Amniotic stem cell (primary cell): ENCODE results near the gene GJC2.

ENCODE experiments used
- DNase-seq: peaks from one replicate; lab custom pipeline; 2025; lab: John Stamatoyannopoulos, UW

Gene GJC2

DNA sequence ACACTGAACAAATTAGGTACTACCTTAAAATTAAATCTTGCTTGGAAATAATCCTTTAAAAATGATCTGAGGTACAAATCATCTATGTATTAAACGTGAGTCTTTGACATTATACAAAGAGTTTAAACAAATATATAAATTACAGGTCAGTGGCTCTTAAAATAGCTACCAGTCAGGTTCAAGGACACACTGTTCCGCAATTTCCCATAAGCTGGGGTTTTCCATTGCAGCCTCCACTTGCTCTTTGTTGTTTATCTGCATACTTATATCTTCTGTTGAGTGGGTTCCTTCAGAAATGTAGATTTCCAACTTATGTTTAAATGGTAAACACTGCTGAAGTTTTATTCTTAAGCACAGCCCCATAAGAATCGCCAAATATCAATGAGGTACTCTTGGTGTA, 34.9 kb upstream of the GJC2 start:
- no peak for DNase-seq

- DNase-seq: no peak
These were observed 32.4 kb upstream of the GJC2 start for GRCh38 chr1:228117335-228117734.

DNA sequence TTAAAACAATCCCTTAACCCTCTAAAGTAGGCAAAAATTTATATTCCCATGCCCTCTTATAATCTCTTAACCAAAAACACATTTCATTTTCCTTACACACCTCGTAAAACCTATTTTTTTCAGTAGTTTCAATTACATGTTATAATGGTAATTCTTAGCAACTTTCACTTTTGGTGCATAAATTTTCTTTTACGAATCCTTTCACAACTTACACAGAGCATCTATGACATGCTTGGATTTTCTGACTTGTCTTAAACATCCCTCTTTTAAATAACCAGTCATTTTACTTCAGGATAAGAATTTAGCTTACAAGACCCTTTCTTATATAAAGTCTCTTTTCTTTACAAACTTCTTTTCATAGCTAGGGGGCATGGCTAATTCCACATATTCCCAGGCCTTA, 31.7 kb upstream of the GJC2 start:
- DNase-seq: no peak

DNA sequence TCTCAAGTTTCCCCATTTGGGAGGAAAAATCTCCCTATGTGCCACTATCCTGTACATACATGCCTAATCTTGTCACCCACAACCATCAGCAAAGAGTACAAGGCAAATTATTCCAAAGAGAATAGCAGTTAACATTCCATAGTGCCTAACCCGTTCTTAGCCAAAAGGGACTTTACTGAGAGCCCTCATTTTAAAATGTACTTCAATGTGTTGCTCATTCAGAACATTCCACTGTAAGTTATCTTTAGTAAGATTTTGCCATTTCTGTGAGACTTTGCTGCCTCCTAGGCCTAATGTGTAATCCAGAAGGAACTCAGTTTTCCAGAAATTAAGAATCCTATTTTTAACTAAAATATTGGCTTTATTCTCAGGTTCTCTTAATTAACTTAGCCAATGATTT, 29.4 kb upstream of the GJC2 start:
- DNase-seq: no peak

GRCh38 chr1:228120857-228121489, 28.8 kb upstream of the GJC2 start:
- no peak for DNase-seq

DNA sequence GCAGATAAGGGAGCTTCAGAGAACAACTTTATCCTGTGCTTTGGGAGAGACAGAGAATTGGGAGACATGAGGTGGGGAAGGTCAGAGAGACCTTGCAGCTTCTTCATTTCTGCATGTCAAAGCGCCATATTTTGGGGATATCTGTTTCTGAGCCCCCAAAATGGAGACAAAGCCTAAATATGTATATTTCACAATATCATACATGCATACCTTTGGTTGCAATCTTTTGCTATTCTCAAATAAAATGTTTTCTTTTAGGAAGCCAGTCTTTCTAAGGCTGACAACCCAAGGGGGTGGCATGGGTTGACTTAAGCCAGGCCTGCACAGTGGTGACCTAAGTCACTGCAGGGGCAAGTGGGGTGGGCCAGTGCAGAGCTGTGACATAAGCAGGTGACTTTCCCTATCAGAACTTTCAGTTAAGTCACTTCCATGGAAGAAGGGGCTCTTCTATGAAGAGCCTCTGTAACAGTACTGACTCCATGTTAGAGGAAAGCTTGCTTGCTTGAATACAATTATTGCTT, 26.7 kb upstream of the GJC2 start:
- no peak for DNase-seq

DNA sequence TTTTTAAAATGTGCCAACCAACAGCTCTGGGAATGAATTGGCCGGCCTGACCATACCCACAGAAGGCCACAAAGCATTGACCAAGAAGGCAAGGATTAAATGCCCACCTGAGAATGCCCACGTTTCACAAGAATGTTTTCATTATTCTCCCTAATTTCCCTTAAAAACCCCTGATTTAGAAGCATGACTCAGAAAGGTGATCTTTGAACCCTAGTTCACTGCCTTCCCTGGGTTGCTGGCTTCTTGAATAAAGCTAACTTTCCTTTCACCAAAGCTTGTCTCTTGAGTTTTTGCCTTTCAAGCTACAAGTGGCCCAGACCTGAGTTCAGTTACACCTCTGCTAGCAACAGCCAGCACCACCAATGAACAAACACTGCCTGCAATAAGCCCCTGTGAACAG, 26.2 kb upstream of the GJC2 start:
- no peak for DNase-seq

GRCh38 chr1:228125185-228125584, 24.5 kb upstream of the GJC2 start:
- DNase-seq: no peak

DNA sequence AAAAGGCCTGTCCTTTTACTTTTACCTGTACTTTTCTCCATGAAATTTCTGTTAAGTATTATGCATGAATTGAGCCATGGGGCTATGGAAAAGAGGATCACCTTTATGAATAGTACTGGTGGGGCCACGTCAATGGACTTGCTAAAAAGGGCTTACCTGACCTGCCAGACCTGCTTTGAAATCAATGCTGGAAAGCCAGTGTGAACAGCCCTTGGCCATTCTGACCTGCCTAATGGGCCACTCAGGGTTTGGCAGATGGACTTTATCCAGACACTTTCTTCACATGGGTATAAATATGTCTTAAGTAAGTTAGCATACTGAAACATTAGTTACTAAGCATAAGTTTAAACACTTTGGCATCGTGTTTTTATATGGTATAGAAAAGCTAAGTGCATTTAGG, 18.0 kb upstream of the GJC2 start:
- DNase-seq: no peak

GRCh38 chr1:228134591-228134990, 15.1 kb upstream of the GJC2 start:
- DNase-seq: no peak

DNA sequence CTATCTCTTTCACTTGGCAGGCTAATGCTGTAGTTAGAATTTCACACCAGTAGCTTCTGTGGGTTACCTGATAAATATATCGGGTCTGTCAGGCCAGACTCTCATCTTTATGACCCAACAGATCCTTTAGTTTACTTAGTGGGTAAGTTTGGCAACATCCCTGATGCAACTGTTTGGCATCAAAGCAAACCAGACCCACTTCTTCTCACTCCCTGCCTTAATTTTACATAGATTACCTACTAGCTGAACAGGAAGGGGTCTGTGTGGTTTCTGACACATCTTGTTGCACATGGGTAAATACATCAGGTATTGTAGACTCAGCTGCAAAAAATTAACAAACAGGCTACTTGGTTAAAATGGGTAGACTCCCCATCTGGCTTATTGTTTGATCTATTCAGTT, 12.8 kb upstream of the GJC2 start:
- DNase-seq: no peak

GRCh38 chr1:228139406-228139930, 10.3 kb upstream of the GJC2 start:
- DNase-seq: no peak

- peak; percentile 98 for DNase-seq
These were observed 9.6 kb upstream of the GJC2 start, which contains the start of gene GUK1 for GRCh38 chr1:228139931-228140723. Gene GUK1 (plus strand): TSS chr1:228140279. CDS start chr1:228140303, 24 bp downstream.

DNA sequence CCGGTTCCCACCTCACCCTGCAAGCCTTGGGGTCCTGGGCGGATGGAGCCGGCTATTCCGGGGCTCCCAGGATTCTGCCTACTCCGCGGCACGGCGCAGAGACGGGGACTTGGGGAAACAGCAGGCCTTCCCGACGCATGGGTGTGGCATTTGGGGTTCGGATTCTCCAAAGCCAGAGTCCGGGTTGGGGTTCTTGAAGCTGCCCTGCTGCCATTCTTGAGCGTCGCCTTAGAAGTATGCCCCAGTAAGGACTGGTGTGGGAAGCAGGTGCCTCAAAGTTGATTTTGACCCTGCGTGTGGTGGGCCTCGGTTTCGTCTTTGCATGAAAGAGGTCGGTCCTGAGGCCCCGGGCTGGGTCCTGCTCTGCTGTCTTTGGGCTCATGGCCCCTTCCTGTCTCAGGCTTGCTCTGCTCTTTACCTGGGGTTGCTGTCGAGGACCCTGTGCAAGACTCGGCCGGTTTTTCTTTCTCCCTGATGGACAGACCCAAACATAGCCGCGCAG, 9.0 kb upstream of the GJC2 start:
- no peak for DNase-seq

GRCh38 chr1:228141226-228142044, 8.3 kb upstream of the GJC2 start:
- no peak for DNase-seq

GRCh38 chr1:228142155-228142691, 7.5 kb upstream of the GJC2 start:
- DNase-seq: no peak

DNA sequence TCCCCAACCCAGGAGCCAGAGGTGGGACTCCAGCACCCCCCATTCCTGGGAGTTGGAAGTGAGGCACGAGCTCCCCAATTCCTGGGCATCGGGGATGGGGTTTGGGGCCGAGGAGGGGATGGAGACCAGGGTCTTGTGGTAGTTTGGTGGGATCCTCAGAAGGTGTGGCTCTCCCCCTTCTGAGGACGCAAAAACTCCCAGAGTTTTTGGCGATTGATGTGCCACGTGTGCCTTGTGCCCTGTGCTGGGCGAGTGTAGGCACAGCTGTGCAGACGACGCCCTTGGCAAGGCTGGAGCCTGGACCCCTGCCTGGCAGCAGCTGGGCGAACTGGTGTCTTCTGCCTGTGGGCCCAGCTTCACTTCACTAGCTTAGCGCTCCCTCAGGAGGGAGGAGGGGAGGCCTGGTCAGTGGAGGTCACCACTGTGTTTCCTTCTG, 7.0 kb upstream of the GJC2 start:
- DNase-seq: no peak

DNA sequence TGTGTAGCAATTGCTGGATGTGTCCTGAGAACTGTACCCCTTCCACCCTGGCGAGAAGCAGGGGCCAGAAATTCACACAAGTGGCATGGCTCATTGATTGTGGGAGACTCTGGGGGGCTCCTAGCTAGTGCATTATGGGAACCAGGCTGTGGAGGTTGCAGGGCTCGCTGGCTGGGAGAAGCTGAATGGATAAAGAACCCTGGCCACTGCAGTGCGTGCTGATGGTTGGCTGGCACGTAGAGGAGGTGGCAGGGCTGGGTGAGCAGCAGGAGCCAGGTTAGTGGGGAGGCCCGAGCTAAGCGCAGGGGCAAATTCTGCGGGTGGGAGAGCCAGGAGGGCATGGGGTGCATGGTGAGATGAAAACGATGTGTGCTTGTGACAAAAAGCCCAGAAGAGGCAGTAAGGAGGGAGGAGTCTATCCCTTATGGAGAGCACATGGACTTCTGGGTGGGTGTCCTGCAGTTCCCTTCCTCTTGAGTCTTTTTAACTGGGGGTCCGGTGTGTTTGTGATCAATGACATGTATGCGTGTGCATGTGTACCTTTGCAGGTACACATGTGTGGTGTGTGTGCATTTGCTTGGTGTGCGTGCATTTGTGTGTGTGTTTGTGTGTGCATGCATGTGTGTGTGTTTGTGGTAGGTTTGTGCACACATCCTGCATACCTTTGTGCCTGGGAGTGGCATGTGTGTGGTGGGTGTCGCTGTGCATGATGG, 6.1 kb upstream of the GJC2 start:
- no peak for DNase-seq

DNA sequence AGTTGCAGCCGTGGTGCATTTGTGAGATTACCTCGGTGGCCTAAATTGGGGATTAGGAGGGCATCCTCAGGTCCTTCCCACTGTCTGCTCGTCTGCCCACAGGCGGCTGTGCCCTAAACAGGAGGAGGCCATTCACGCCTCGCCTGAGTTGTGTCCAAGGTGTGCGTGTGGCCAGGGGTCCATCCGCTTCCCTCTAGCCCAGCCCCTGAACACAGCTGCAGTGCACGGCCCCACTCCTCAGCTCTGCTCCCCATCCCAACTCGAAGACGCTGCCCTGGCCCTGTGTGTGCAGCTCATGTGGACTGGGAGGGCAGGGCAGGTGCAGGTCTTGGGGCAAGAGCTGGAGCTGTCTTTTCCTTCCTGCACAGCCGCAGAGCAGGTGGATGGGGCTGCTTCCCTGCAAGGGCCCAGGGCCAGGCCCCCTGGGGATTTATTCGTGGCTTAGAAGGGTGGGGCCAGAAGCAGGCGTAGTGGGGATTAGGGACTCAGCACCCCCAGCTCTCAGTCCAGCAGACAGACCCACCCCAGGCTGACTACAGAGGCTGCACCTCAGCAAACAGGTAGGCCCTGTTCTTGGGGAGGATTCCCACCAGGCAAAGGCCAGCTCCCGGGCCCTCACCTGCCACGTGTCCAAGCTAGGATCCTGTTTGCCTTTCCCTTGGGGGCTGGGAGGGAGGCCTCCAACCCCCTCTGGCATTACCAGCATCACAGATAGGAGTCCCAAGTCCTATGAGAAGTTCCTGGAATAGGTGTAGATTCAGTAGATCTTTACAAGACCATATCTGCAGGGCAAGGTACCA, 5.3 kb upstream of the GJC2 start:
- no peak for DNase-seq

- DNase-seq: no peak
These were observed 4.8 kb upstream of the GJC2 start for GRCh38 chr1:228144993-228145343.
